Keratinocyte (primary cell): Measurements from ENCODE around the gene CA12.

Experiments used
- CTCF ChIP-seq, 3 experiments: IDR thresholded peaks in 1 of 3; conservative IDR thresholded peaks in 1 of 3; optimal IDR thresholded peaks in 1 of 3; 2 replicates in 2 of 3; 3 replicates in 1 of 3; pipeline versions ENCODE3 to v1.5.1; 2011; ENCODE audit warnings: low read length in 3 of 3, mild to moderate bottlenecking in 3 of 3, moderate library complexity in 2 of 3, control low read depth in 1 of 3, inconsistent platforms in 1 of 3; ENCODE audit not compliant: insufficient read depth in 2 of 3; ENCODE audit errors: extremely low read depth in 1 of 3
- EZH2 ChIP-seq: IDR thresholded peaks from one replicate; pipeline ENCODE4 v1.6.1; 2012; ENCODE audit warnings: inconsistent platforms, mild to moderate bottlenecking, low read length, moderate library complexity

- TF ChIP-seq CTCF (optimal IDR thresholded peaks at IDR 0.05 in 1 of 3, IDR thresholded peaks at IDR 0.05 in 1 of 3, conservative IDR thresholded peaks at IDR 0.05 in 1 of 3; ENCODE audit: extremely low read depth in 1 of 3, insufficient read depth in 2 of 3, low read length in 3 of 3) (no peak), EZH2 (no peak)
Observed at GRCh38 chr15:63384906-63385305, 3.3 kb upstream of the CA12 start.
